T1000 (cell line): ENCODE data around the gene OR2AE1.
"Not testable (repeated sequence)": the region's sequence is repeated elsewhere in the genome, so short reads cannot be mapped to it uniquely, and the experiment has no call there.

Experiments used
- DNase-seq: peaks from one replicate; lab custom pipeline; 2025; ENCODE audit warnings: mixed read lengths; lab: John Stamatoyannopoulos, UW

OR2AE1 gene, protein sequence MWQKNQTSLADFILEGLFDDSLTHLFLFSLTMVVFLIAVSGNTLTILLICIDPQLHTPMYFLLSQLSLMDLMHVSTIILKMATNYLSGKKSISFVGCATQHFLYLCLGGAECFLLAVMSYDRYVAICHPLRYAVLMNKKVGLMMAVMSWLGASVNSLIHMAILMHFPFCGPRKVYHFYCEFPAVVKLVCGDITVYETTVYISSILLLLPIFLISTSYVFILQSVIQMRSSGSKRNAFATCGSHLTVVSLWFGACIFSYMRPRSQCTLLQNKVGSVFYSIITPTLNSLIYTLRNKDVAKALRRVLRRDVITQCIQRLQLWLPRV

DNA sequence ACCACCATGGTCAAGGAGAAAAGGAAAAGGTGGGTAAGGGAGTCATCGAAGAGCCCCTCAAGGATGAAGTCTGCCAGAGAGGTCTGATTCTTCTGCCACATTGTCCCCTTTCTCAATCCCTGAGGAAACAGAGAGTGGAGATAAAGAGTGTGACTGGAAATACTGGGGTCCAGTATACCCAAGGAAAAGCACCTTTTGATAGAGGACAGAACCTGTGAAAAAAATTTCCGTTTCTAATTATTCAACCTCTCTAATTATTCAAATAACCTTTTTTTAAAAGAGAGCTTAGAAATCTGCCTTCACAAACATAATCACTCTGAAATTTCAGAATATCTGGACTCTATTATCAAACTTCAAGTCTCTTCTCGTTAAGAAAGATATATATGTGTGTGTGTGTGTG lies at the start of gene OR2AE1:
Gene OR2AE1 (minus strand): TSS at position 101 of the 400 bp plus-strand sequence. CDS start 0 bp downstream, at position 101.
- no peak for DNase-seq

DNA sequence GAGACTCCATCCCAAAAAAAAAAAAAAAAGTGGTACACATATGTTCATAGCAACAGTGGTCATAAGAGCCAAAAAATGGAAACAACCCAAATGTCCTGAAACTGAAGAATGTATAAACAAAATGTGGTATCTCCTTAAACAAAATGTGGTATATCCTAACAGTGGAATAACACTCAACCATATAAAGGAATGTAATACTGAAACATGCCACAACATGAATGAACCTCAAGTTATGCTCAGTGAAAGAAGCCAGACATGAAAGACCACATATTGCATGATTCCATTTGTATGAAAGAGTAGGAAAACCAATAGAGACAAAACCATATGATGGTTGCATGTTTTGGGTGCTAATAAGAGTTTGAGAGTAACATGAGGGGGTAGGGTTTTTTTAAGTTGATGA lies 49.5 kb upstream of the OR2AE1 start:
- DNase-seq = no peak

DNA sequence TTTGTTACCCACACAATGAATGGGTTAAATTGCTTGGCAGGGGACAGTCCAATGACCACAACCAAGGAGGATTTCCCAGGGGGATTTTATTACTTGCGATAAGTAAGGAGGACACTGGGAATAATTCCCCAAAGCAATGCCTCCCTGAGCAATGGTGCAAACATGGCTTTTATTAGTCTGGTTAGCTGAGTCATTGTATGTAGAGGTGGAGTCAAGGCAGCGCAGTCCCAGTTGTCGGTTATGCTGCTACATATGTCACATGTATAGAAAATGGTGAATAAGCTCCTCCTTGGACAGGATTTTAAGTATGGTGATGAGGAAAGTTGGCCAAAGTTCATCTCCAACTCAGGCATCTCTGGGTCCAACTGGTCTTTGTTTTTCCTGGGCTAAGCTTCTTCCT lies 46.4 kb upstream of the OR2AE1 start:
- DNase-seq = no peak

DNA sequence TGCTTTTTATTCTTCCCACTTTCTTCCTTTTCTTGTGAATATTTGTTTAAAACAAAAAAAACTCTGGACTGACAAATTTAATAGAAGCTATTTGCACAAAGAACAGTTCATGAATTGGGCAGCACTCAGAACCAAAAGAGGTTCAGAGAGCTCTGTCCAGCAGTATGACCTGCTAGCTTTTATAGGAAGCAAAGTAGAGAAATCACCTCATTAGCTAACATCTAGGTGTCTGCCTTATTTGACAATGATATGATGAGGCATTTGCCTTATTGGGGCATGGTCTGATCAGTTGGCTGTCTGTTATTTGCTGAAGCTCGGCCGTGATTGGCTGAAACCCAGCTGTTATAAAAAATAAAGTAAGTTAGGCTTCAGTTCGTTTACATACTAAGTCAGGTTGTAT lies 43.3 kb upstream of the OR2AE1 start:
- DNase-seq = no peak

DNA sequence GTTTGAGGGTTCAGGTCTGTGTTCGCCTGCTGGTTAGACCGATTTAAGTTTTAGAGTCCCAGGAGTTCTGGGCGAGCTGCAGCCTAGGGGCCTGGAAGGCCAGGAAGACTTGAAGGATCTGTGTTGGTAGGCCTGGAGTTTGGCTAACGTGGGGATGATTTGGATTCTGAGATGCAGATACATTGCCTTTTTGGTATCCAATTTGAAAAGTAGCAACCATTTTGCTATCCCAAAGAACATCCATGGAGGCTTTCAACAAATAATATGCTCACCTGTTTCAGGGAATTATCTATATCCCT lies 42.9 kb upstream of the OR2AE1 start:
- no peak for DNase-seq

DNA sequence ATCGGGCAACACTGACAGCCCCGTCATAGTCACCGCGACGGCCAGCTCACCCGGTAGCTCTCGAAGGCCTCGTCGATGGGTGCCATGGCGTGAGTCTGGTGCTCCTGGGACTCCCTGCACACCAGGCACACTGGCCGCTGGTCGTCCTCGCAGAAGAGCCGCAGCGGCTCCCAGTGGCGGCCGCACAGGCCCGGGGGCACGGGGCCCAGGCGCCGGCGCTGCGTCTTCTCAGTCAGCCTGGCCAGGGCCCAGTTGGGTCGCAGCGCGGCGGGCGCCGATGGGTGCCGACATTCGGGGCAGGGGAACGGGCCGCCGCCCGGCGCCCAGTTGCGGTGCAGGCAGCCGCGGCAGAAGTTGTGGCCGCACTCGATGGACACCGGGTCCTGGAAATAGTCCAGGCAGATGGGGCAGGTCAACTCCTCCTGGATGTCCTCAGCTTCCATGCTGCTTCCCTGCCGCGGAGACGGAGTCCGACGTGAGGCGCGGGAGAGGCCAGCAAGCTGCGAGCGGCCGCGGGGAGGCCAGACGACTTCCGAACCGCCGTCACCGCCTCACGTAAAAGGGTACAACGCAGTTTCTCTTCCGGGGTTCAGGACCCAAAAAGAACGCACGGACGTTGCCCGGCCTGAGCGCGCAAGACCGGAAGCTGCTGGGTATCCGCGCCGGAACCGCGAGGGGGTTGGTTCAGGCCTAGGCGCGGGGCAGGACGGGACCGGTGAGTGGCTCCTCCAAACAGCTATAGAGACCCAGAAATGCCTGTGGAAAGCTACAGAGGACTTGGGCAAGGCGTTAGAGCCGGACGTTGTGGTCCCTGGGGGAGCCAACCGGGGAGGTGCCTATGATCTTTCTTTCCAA lies 42.4 kb upstream of the OR2AE1 start, which contains the start of gene TRIM4:
Gene TRIM4 (minus strand): TSS at position 572 of the 855 bp plus-strand sequence. CDS start 129 bp downstream, at position 443.
- DNase-seq = peak; percentile 21

DNA sequence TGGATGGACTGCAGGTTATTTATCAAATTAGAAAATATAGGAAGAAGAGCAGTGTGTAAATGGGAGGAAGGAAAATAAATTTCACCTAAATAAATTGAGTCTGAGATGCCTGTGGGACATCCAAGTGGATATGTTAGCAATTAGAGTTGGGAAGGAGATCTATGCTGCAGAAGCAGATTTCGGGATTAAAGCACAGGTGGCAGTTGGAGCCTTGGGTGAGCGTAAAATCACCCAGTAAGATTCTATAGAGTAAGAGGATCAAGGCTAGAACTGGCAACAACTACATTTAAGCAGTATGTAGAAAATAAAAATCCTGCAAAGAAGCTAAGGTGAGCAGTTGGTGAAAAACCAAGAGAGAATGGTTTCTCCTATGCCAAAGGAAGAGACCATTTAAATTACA lies 34.1 kb upstream of the OR2AE1 start:
- no peak for DNase-seq

DNA sequence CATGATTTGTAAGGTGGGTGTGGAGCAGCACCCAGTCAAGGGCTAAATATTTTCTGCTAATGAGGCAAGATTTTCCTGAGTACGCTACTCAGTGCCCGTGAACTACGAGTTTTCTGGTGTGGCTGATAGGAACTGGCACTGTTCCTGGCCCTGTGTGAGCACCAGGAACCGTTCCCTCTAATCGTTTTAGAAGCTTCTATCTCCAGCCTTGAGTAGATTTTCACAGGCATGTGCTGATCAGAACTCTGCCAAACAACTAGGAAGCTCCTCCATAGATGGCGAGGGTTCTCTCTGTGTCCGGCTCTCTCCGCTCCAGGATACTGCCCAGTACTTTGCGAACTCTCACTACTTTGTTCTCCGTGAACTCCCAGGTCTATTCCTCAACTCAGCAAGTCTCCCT lies 24.7 kb upstream of the OR2AE1 start:
- no peak for DNase-seq

DNA sequence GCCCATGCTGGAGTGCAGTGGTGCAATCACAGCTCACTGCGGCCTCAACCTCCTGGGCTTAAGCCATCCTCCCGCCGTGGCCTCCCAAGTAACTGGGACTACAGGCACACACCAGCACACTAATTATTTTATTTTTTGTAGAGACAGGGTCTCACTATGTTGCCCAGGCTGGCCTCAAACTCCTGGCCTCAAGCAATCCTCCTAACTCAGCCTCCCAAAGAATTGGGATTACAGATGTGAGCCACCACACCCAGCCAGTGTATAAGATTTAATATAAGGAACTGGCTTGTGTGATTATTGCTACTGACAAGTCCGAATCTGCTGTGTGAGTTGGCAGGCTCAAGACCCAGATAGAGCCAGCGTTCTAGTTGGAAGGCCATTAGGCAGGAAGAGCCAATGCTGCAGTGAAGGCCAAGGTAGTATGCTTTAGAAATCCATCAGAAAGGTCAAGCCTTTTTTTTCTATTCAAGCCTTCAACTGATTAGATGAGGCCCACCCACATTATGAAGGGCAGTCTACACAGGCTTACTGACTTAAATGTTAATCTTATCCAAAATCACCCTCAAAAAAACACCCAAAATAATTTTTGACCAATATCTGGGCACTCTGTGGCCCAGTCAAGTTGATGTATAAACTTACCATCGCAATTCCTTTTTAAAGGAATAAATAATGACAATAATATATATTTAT lies 23.1 kb upstream of the OR2AE1 start:
- DNase-seq = no peak

DNA sequence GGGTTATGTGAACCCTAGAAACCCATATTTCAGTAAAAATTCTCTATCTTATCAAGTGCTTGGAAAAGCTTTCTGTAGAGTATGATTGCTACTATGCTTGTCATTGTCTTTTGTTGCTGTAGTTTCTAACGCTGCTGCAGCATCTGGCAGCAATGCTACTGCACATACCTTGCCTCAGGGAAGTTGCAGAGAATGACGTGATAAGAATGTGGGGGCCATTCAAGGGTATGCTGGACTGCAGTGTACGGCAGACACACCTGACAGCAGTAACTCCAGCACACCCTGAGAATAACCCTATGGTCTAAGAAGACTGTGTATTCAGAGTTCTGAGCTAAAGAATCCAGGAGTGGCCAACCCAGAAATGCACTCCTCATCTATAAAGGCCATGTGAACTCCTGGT lies 22.0 kb upstream of the OR2AE1 start:
- no peak for DNase-seq

DNA sequence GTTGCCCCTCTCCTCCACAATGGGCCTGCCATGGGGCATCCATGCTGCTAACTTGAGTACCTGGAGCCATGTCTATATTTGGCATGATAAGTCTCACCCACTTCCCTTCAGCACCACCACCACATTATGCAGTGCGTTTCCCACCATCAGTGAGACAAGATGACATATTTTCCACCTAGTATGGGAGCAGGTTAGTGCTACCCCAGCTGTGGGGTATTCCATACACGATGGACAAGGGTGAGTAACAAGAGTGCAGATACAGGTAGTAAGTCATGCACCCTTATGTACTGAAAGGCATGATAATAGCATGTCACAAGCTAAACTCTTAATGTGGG lies 21.2 kb upstream of the OR2AE1 start:
- no peak for DNase-seq

DNA sequence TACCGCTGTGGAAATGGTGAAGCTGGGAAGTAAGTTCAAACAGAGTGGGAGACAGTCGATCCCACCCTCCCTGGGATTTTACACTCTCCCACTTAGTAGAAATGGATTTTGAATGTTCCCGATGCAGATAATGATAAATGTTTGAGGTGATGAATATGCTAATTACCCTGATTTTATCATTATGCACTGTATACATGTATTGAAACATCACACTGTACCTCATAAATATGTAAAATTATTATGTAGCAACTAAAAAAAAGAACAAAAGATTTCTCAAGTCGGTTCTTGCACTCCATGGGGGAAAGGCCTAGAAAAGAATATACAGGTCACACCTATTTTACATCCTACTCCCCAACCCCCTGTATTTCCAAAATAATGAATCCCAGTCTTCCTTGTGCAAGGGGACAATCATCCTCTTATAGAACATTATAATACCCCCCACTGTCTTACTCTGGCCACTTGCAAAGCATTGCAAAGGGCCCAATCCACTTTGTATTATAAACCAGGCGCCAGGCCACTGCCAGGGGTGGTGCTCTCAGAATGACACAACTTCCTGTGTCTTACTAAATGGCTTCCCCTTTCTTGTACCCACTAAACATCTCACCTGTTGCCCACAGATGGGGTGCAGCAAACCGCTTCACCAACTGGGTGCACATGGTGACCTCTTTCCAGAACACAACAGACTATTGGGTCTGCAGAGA lies 20.6 kb upstream of the OR2AE1 start:
- DNase-seq = no peak

DNA sequence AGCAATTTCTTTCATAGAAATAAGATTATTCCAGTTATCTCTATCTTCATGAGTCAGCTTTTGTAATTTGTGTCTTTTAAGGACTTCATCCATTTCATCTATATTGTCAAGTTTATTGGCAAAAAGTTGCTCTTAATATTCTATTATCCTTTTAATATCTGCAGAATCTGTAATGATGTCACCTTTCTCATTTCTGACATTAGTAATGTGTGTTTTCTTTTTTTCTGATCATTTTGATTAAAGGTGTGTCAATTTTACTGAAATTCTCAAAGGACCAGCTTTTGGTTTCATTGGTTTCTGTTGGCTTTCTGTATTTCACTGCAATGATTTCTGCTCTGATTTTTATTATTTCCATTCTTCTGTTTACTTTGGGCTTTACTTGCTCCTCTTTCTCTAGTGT lies 17.9 kb upstream of the OR2AE1 start:
- no peak for DNase-seq

DNA sequence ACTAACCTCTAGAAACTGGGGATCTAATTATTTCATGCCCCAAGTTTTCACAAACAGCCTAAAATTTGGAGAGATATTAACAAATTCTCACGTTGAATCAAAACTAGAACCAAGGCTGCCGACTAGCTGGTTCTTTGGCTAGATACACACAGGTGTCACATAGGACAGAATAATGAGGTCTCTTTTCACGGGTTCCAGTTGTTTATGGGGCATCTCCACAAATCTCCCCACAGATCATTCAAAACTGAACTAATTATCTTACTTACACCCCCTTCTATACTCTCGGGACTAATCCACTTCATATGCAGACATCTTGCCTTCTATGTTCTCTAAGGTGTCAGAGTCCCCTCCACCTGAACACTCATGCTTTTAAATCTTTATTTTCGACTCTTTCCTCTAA lies 16.4 kb upstream of the OR2AE1 start:
- DNase-seq = no peak

DNA sequence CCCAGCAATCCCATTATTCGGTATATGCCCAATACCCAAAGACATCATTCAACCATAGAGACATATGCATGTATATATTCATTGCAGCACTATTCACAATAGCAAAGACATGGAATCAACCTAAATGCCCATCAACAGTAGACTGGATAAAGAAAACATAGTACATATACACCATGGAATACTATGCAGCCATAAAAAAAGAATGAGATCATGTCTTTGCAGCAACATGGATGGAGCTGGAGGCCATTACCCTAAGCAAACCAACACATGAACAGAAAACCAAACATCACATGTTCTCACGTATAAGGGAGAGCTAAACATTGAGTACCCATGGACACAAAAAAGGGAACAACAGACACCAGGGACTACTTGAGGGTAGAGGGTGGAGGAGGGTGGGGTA lies 13.5 kb upstream of the OR2AE1 start:
- DNase-seq = not testable (repeated sequence)

DNA sequence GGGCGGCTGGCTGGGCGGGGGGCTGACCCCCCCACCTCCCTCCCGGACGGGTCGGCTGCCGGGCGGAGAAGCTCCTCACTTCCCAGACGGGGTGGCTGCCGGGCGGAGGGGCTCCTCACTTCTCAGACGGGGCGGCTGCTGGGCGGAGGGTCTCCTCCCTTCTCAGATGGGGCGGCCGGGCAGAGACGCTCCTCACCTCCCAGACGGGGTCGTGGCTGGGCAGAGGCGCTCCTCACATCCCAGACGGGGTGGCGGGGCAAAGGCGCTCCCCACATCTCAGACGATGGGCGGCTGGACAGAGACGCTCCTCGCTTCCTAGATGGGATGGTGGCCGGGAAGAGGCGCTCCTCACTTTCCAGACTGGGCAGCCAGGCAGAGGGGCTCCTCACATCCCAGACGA lies 11.5 kb upstream of the OR2AE1 start:
- not testable (repeated sequence) for DNase-seq

DNA sequence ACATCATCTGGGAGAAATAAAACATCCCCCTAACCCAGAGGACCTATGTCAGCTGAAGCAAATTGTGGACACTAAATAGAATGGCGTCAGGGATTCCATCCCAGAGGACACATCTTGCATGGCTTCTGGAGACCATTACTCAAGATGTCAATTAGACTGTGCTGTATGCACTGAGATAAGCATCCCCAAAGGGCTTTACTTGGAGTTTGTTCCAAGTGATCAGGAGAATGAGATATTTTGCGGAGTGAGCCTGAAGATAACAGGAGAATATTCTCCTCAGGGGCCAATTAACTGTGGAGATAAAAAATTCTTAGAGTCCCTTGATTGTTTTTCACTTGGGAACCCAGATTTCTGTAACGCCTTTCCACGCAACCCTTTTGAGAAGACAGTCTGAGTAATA lies 4.5 kb upstream of the OR2AE1 start:
- DNase-seq = no peak

DNA sequence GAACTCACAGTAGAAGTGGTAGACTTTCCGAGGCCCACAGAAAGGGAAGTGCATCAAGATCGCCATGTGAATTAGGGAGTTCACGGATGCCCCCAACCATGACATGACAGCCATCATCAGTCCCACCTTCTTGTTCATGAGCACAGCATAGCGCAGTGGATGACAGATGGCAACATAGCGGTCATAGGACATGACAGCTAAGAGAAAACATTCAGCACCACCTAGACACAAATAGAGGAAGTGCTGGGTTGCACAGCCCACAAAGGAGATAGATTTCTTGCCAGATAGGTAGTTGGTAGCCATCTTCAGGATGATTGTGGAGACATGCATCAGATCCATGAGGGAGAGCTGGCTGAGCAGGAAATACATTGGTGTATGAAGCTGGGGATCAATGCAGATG lies 342 bp downstream of the OR2AE1 start:
- no peak for DNase-seq

DNA sequence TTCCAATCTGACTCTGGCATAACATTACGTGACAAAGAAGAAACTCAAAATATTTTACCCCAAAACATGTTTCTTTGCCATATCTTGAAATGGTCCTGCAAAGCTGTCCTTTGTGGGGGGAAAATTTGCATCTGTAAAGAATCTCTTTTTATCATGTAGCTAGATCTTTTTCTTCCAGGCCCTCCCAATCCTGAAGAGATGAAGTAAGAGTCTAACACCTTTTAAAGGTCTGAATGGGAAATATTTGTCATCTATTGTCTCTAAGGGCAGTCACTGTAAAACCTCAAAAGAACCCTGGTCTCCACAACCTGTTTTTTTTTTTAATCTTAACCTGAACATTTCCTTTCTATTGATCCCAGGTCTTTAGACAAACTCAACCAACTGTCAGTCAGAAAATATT lies 8.6 kb downstream of the OR2AE1 start:
- no peak for DNase-seq

DNA sequence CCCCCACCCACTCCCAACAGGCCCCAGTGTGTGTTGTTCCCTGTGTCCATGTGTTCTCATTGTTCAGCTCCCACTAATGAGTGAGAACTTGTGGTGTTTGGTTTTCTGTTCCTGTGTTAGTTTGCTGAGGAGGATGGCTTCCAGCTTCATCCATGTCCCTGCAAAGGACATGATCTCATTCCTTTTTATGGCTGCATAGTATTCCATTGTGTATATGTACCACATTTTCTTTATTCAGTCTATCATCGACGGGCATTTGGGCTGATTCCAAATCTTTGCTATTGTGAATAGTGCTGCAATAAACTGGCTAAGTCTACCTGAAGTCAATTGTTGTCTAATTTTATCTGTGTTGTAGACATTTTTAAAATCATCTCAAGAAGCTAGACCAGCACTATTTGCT lies 9.4 kb downstream of the OR2AE1 start:
- DNase-seq = not testable (repeated sequence)

DNA sequence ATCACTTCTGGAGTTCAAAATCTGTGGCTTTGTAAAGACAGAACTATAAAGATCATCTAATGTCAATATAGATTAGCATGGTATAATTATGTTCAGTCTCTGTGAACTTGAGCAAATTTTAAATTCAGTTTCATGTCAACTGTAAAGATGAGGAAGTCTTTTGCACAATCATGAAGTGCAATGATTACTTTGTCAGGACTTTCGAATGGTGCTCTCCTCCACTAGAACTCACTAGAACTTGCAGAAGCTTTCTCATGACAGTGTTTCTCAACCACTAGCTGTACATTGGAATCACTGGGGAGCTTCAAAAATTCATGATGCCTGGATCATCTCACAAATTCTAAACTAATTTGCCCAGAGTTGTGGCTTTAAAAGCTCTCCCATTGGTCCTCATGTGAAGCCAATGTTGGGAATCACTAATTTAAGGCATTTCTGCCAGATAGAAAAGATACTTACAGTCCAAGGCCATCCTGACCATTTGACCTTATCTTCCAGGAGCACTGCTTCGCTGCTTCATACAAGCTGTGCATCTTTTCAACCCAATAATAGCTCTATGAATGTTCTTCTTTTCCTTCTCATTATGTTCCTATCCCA lies 12.9 kb downstream of the OR2AE1 start:
- no peak for DNase-seq
